Measurements from ENCODE around the gene RUNX1.
"Not testable (repeated sequence)": the region's sequence is repeated elsewhere in the genome, so short reads cannot be mapped to it uniquely, and the experiment has no call there.

The RUNX1 gene

GRCh38 chr21:34817821-34818661 lies 231.1 kb downstream of the RUNX1 start:
- no peak for DNase-seq

- DNase-seq = no peak
These were observed 233.0 kb downstream of the RUNX1 start for GRCh38 chr21:34815831-34816705.

GRCh38 chr21:34814529-34814951 lies 234.6 kb downstream of the RUNX1 start:
- DNase-seq = no peak

GRCh38 chr21:34813266-34813894 lies 235.7 kb downstream of the RUNX1 start:
- DNase-seq = no peak

GRCh38 chr21:34812504-34813265 lies 236.4 kb downstream of the RUNX1 start:
- no peak for DNase-seq

GRCh38 chr21:34811368-34811767 lies 237.7 kb downstream of the RUNX1 start:
- DNase-seq = no peak

- DNase-seq = no peak
These were observed 238.3 kb downstream of the RUNX1 start for GRCh38 chr21:34810786-34811185.

- DNase-seq = no peak
These were observed 239.3 kb downstream of the RUNX1 start for GRCh38 chr21:34809822-34810221.

- DNase-seq = no peak
These were observed 240.4 kb downstream of the RUNX1 start for GRCh38 chr21:34808569-34809204.

GRCh38 chr21:34807881-34808568 lies 241.1 kb downstream of the RUNX1 start:
- DNase-seq = no peak

- no peak for DNase-seq
These were observed 241.8 kb downstream of the RUNX1 start for GRCh38 chr21:34807146-34807880.

- no peak for DNase-seq
These were observed 242.7 kb downstream of the RUNX1 start for GRCh38 chr21:34806423-34806822.

GRCh38 chr21:34805157-34805556 lies 243.9 kb downstream of the RUNX1 start:
- no peak for DNase-seq

- DNase-seq = not testable (repeated sequence)
These were observed 244.5 kb downstream of the RUNX1 start for GRCh38 chr21:34804584-34804983.

- DNase-seq = no peak
These were observed 245.2 kb downstream of the RUNX1 start for GRCh38 chr21:34803782-34804370.

GRCh38 chr21:34802180-34802899 lies 246.8 kb downstream of the RUNX1 start:
- no peak for DNase-seq

GRCh38 chr21:34801519-34802132 lies 247.5 kb downstream of the RUNX1 start:
- DNase-seq = no peak

GRCh38 chr21:34800797-34801518 lies 248.1 kb downstream of the RUNX1 start:
- DNase-seq = no peak

Measured in AML-193 (cell line).